Raji (cell line): ENCODE data around the gene CASS4.

Source experiments
- POLR2A ChIP-seq: IDR thresholded peaks from 2 replicates; pipeline ENCODE4 v1.6.1; 2011; ENCODE audit warnings: low read depth, low read length, control low read depth; ENCODE audit not compliant: insufficient read depth

CASS4 gene

GRCh38 chr20:56487216-56487615, 75.2 kb downstream of the CASS4 start:
- no peak for TF ChIP-seq POLR2A

GRCh38 chr20:56488566-56488965, 76.5 kb downstream of the CASS4 start:
- TF ChIP-seq POLR2A = no peak

GRCh38 chr20:56501116-56501515, 89.1 kb downstream of the CASS4 start:
- TF ChIP-seq POLR2A = no peak

- no peak for TF ChIP-seq POLR2A
These were observed 91.9 kb downstream of the CASS4 start for GRCh38 chr20:56503916-56504315.

GRCh38 chr20:56504373-56505005, 92.4 kb downstream of the CASS4 start:
- TF ChIP-seq POLR2A = no peak

GRCh38 chr20:56506103-56506502, 94.0 kb downstream of the CASS4 start:
- no peak for TF ChIP-seq POLR2A
